Measurements from ENCODE around the gene PRC1. TPM values are rescaled to one million over a fixed set of nuclear protein-coding genes. Genes with fewer than 3 reads are reported as not detected.

PRC1 gene
- total and polyA plus RNA-seq, 2 of the 13 experiments (the other 11 are each of a cell fraction or from before 2014, with no cell fraction given) = 137 to 162 TPM

DNA sequence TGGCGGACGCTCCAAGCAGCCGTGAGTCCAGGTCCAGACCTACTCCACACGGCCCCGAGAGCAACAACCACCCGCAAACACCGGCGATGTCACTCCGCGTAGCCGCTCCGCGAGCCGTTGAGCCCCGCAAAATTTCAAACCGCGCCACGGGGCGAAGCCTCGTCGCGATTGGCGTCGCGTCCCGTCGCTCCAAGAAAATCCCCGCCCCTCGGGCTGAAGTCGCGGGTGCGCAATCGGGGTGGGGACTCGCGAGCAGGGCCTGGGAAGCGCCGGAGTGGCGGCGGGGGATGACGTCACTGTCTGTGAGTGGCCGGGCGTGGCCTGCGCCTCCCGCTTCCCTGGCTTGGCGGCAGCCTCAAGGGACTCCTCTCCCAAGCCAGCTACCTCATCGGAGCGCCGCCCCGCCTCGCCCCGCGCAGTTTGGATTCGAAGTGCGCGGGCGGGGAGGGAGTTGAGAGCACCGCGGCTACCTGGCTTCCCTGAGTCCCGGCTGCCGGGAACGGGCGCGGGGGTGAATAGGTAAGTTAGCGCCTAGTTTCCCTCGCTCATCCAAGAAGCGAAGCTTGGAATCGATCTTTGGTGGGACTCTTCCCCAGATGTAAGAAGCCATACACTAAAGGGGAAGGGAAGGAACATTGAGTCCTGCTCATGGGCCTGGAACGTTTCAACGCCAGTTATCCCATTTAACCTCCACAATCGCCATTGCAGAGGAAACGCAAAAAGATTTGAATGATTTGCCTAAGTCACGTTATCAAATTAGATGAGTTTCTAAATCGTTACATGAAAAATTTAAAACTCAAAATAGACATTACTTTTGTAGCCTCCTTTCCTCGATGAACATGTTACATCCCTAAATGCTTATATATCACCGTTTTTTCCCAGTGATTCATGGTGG is at the start of gene PRC1 (continued):
- TF ChIP-seq, protein P1, sequence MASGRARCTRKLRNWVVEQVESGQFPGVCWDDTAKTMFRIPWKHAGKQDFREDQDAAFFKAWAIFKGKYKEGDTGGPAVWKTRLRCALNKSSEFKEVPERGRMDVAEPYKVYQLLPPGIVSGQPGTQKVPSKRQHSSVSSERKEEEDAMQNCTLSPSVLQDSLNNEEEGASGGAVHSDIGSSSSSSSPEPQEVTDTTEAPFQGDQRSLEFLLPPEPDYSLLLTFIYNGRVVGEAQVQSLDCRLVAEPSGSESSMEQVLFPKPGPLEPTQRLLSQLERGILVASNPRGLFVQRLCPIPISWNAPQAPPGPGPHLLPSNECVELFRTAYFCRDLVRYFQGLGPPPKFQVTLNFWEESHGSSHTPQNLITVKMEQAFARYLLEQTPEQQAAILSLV (CRISPR knock-in tag; IDR thresholded peaks at IDR 0.05; ENCODE audit: borderline replicate concordance) = peak; percentile 85; the same call in 1 of the 2 replicates
- TF ChIP-seq, protein P2, sequence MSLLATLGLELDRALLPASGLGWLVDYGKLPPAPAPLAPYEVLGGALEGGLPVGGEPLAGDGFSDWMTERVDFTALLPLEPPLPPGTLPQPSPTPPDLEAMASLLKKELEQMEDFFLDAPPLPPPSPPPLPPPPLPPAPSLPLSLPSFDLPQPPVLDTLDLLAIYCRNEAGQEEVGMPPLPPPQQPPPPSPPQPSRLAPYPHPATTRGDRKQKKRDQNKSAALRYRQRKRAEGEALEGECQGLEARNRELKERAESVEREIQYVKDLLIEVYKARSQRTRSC (CRISPR knock-in tag; IDR thresholded peaks at IDR 0.05; ENCODE audit: low read depth) = no peak
- no peak for TF ChIP-seq ZNF672 (CRISPR knock-in tag; IDR thresholded peaks at IDR 0.05)
- TF ChIP-seq, protein P3, sequence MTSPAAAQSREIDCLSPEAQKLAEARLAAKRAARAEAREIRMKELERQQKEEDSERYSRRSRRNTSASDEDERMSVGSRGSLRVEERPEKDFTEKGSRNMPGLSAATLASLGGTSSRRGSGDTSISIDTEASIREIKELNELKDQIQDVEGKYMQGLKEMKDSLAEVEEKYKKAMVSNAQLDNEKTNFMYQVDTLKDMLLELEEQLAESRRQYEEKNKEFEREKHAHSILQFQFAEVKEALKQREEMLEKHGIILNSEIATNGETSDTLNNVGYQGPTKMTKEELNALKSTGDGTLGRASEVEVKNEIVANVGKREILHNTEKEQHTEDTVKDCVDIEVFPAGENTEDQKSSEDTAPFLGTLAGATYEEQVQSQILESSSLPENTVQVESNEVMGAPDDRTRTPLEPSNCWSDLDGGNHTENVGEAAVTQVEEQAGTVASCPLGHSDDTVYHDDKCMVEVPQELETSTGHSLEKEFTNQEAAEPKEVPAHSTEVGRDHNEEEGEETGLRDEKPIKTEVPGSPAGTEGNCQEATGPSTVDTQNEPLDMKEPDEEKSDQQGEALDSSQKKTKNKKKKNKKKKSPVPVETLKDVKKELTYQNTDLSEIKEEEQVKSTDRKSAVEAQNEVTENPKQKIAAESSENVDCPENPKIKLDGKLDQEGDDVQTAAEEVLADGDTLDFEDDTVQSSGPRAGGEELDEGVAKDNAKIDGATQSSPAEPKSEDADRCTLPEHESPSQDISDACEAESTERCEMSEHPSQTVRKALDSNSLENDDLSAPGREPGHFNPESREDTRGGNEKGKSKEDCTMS (CRISPR knock-in tag; conservative IDR thresholded peaks at IDR 0.05) = no peak
- TF ChIP-seq NFYB (CRISPR knock-in tag; IDR thresholded peaks at IDR 0.05) = peak; percentile 95
- TF ChIP-seq, protein P4, sequence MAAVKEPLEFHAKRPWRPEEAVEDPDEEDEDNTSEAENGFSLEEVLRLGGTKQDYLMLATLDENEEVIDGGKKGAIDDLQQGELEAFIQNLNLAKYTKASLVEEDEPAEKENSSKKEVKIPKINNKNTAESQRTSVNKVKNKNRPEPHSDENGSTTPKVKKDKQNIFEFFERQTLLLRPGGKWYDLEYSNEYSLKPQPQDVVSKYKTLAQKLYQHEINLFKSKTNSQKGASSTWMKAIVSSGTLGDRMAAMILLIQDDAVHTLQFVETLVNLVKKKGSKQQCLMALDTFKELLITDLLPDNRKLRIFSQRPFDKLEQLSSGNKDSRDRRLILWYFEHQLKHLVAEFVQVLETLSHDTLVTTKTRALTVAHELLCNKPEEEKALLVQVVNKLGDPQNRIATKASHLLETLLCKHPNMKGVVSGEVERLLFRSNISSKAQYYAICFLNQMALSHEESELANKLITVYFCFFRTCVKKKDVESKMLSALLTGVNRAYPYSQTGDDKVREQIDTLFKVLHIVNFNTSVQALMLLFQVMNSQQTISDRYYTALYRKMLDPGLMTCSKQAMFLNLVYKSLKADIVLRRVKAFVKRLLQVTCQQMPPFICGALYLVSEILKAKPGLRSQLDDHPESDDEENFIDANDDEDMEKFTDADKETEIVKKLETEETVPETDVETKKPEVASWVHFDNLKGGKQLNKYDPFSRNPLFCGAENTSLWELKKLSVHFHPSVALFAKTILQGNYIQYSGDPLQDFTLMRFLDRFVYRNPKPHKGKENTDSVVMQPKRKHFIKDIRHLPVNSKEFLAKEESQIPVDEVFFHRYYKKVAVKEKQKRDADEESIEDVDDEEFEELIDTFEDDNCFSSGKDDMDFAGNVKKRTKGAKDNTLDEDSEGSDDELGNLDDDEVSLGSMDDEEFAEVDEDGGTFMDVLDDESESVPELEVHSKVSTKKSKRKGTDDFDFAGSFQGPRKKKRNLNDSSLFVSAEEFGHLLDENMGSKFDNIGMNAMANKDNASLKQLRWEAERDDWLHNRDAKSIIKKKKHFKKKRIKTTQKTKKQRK (IDR thresholded peaks at IDR 0.05; ENCODE audit: low read length) = no peak
- TF ChIP-seq MEIS2 (CRISPR knock-in tag; IDR thresholded peaks at IDR 0.05) = no peak; the same call in 1 of the 2 replicates
- peak; percentile 67; the same call in 1 of the 2 replicates for TF ChIP-seq MEIS1 (CRISPR knock-in tag; IDR thresholded peaks at IDR 0.05; ENCODE audit: borderline replicate concordance)
- TF ChIP-seq ZKSCAN8 (CRISPR knock-in tag; IDR thresholded peaks at IDR 0.05; ENCODE audit: borderline replicate concordance) = 0 out of 2 replicates have a peak, but pooled peaks have one; percentile 47
- no peak for TF ChIP-seq SUZ12 (IDR thresholded peaks at IDR 0.05; ENCODE audit: low read depth, low read length)
- no peak for TF ChIP-seq RBAK (CRISPR knock-in tag; IDR thresholded peaks at IDR 0.05)
- TF ChIP-seq ELF1 (CRISPR knock-in tag; IDR thresholded peaks at IDR 0.05) = peak; percentile 71
- TF ChIP-seq PTBP1 (IDR thresholded peaks at IDR 0.05; ENCODE audit: low read depth, low read length, poor library complexity, severe bottlenecking) = peak; percentile 81
- TF ChIP-seq, protein P5, sequence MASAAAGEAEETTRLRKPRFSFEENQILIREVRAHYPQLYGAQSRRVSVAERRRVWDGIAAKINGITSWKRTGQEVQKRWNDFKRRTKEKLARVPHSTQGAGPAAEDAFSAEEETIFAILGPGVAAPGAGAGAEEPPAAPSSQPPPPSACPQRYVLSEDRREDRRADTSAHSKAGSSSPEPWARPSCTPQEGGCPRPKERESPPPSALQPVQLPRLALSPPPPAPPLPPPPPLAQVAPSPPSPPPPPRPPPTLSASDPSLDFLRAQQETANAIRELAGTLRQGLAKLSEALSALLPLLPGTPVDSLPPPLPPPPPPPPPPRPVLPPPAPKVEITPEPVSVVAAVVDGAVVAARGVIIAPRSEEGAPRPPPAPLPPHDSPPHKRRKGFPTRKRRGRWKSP (CRISPR knock-in tag; IDR thresholded peaks at IDR 0.05) = peak; percentile 97
- TF ChIP-seq, protein P6, sequence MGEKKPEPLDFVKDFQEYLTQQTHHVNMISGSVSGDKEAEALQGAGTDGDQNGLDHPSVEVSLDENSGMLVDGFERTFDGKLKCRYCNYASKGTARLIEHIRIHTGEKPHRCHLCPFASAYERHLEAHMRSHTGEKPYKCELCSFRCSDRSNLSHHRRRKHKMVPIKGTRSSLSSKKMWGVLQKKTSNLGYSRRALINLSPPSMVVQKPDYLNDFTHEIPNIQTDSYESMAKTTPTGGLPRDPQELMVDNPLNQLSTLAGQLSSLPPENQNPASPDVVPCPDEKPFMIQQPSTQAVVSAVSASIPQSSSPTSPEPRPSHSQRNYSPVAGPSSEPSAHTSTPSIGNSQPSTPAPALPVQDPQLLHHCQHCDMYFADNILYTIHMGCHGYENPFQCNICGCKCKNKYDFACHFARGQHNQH (CRISPR knock-in tag; IDR thresholded peaks at IDR 0.05) = peak; percentile 73
- TF ChIP-seq, protein P7, sequence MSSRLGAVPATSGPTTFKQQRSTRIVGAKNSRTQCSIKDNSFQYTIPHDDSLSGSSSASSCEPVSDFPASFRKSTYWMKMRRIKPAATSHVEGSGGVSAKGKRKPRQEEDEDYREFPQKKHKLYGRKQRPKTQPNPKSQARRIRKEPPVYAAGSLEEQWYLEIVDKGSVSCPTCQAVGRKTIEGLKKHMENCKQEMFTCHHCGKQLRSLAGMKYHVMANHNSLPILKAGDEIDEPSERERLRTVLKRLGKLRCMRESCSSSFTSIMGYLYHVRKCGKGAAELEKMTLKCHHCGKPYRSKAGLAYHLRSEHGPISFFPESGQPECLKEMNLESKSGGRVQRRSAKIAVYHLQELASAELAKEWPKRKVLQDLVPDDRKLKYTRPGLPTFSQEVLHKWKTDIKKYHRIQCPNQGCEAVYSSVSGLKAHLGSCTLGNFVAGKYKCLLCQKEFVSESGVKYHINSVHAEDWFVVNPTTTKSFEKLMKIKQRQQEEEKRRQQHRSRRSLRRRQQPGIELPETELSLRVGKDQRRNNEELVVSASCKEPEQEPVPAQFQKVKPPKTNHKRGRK (CRISPR knock-in tag; IDR thresholded peaks at IDR 0.05) = no peak

Measured in HepG2 (cell line).